Gastroesophageal sphincter (tissue), 4 donors: ENCODE measurements around the gene RUNX2. TPM values are rescaled to one million over a fixed set of nuclear protein-coding genes. Genes with fewer than 3 reads are reported as not detected.

Source experiments
- ATAC-seq: fragments of 150-250 bp; one replicate; pipeline ENCODE4 v1.9.1; 2016; ENCODE audit warnings: mild to moderate bottlenecking, moderate library complexity
- H3K27ac ChIP-seq, 4 donors: fragments of 200-600 bp; sonication (generic) in 3 of 4; 1 replicate in 3 of 4; 2 replicates in 1 of 4; pipeline ENCODE4 v1.5.1; 2016 to 2019
- H3K27me3 ChIP-seq: fragments of 200-600 bp; sonication (generic); one replicate; pipeline ENCODE4 v1.5.1; 2019
- H3K36me3 ChIP-seq, 2 donors: fragments of 200-600 bp; sonication (generic); one replicate each; pipeline ENCODE4 v1.5.1; 2019; ENCODE audit warnings: control low read depth in 1 of 2
- H3K4me1 ChIP-seq, 3 donors: fragments of 200-600 bp; sonication (generic); 1 replicate in 2 of 3; 2 replicates in 1 of 3; pipeline ENCODE4 v1.5.1; 2016 to 2019; ENCODE audit warnings: control low read depth in 2 of 3
- H3K4me3 ChIP-seq, 2 donors: fragments of 200-600 bp; sonication (generic); one replicate each; pipeline ENCODE4 v1.5.1; 2019; ENCODE audit warnings: mild to moderate bottlenecking in 1 of 2, moderate library complexity in 1 of 2
- H3K9me3 ChIP-seq, 3 donors: fragments of 200-600 bp; sonication (generic); one replicate each; pipeline ENCODE4 v1.5.1; 2017 to 2019; ENCODE audit warnings: control low read depth in 2 of 3
- EP300 ChIP-seq: sonication (generic); formaldehyde crosslinking; IDR thresholded peaks from one replicate; pipeline ENCODE4 v1.6.1; 2017; ENCODE audit warnings: antibody characterized with exemption, mild to moderate bottlenecking
- POLR2A ChIP-seq, 2 donors: fragments of 450-650 bp; IDR thresholded peaks; one replicate each; pipeline ENCODE4 v1.6.1; 2017; ENCODE audit warnings: antibody characterized with exemption in 2 of 2, mild to moderate bottlenecking in 2 of 2, moderate library complexity in 1 of 2
- POLR2AphosphoS5 ChIP-seq: sonication (generic); formaldehyde crosslinking; IDR thresholded peaks from one replicate; pipeline ENCODE4 v1.6.1; 2017; ENCODE audit warnings: antibody characterized with exemption
- WGBS, 2 donors: methylation state at CpG; one replicate each; pipeline ENCODE4 v1.1.5; 2018; ENCODE audit warnings: low coverage in 1 of 2; 5-methylcytosine and 5-hydroxymethylcytosine counted together
- total RNA-seq, 4 donors: library from RNA; depleted of rRNA; stranded (reverse); fragments of >200 nt; gene quantifications; one replicate each; pipeline ENCODE4 v1.1.0, GENCODE V29; 2016
- TF ChIP-seq, protein P1 (sequence below), 4 experiments: fragments of 200-600 bp in 2 of 4; fragments of 450-650 bp in 2 of 4; sonication (generic) in 1 of 4; IDR thresholded peaks; one replicate each; pipeline ENCODE4 v1.5.1; 2017 to 2019; ENCODE audit warnings: antibody characterized with exemption in 4 of 4, mild to moderate bottlenecking in 2 of 4, moderate library complexity in 2 of 4

The RUNX2 gene
- total RNA-seq, 4 donors from 2014 or later, result 0.16 to 0.94 (median 0.65) TPM

GRCh38 chr6:45613656-45614055 lies 285.5 kb downstream of the RUNX2 start:
- WGBS, 2 donors, result 25 to 27% methylated on average over 8 to 9 of the region's 9 CpGs
- TF ChIP-seq, protein P1, sequence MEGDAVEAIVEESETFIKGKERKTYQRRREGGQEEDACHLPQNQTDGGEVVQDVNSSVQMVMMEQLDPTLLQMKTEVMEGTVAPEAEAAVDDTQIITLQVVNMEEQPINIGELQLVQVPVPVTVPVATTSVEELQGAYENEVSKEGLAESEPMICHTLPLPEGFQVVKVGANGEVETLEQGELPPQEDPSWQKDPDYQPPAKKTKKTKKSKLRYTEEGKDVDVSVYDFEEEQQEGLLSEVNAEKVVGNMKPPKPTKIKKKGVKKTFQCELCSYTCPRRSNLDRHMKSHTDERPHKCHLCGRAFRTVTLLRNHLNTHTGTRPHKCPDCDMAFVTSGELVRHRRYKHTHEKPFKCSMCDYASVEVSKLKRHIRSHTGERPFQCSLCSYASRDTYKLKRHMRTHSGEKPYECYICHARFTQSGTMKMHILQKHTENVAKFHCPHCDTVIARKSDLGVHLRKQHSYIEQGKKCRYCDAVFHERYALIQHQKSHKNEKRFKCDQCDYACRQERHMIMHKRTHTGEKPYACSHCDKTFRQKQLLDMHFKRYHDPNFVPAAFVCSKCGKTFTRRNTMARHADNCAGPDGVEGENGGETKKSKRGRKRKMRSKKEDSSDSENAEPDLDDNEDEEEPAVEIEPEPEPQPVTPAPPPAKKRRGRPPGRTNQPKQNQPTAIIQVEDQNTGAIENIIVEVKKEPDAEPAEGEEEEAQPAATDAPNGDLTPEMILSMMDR (IDR thresholded peaks at IDR 0.05), result no peak
- peak; percentile 29 for TF ChIP-seq POLR2AphosphoS5
- Histone ChIP-seq H3K4me1 (no peaks in the 10 kb centered on the region), H3K27me3 (peaks cover 11% of the 10 kb centered on the region), H3K9me3 (no peaks in the 10 kb centered on the region), H3K4me3 (no peak overlapping the region), H3K27ac (no peak overlapping the region), H3K36me3 (no peaks in the 10 kb centered on the region)
- ATAC-seq, result peak; percentile 51

DNA sequence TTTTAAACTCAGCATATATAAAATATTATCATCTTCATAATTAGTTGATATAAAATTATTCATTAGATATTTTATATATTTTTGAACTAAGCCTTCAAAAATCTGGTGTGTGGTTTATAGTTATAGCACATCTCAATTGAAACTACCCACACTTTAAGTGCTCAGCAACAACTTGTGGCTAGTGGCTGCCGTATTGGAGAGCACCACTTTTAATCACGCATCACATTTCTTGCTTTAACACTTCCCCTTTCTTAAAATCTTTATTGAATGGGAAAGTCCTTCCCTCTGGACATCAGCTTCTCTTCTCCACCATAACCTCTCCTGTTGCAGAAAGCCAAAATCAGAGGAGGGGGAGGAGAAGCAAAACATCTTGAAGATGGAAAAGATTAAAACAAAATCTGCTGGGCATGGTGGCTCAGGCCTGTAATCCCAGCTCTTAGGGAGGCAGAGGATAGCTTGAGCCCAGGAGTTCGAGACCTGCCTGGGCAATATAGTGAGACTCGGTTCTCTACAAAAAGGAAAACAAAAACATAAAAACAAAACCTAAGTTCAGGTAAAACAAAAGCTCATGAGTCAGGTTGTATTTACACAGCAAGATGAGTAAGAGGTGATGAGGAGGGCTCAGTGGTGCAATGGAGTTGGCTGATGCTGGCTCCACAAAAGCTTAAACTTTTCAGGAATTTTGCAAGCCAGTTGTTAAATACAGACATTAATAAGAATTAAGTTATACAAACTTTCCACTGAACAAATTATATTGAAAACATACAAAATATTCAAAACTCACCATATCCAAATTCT lies 286.6 kb downstream of the RUNX2 start:
- H3K27ac ChIP-seq, result no peak overlapping the region
- H3K4me1 ChIP-seq, result no peaks in the 10 kb centered on the region
- ATAC-seq, result no peak
- WGBS, 2 donors, result 70 to 100% methylated on average over 1 to 4 of the region's 4 CpGs
- no peaks in the 10 kb centered on the region for H3K9me3 ChIP-seq
- no peak overlapping the region for H3K4me3 ChIP-seq
- peaks cover 6% of the 10 kb centered on the region for H3K27me3 ChIP-seq
- no peak for TF ChIP-seq POLR2AphosphoS5
- TF ChIP-seq, protein P1 (IDR thresholded peaks at IDR 0.05), result no peak
- TF ChIP-seq EP300, result no peak
- no peaks in the 10 kb centered on the region for H3K36me3 ChIP-seq

- no peak overlapping the region for H3K27ac ChIP-seq
- WGBS, 2 donors, result 44 to 85% methylated on average over 1 of the region's 1 CpG
- no peak for ATAC-seq
- peaks cover 6% of the 10 kb centered on the region for H3K27me3 ChIP-seq
- no peaks in the 10 kb centered on the region for H3K9me3 ChIP-seq
- no peaks in the 10 kb centered on the region for H3K4me1 ChIP-seq
- H3K4me3 ChIP-seq, result no peak overlapping the region
- TF ChIP-seq POLR2AphosphoS5 (no peak), POLR2A (IDR thresholded peaks at IDR 0.05) (no peak), EP300 (no peak)
- TF ChIP-seq, protein P1 (IDR thresholded peaks at IDR 0.05), result no peak
- no peaks in the 10 kb centered on the region for H3K36me3 ChIP-seq
Observed at GRCh38 chr6:45616209-45616608, 288.1 kb downstream of the RUNX2 start.

- WGBS, 2 donors, result 100% methylated on average over 2 to 3 of the region's 3 CpGs
- ATAC-seq, result no peak
Observed at GRCh38 chr6:45617441-45617840, 289.3 kb downstream of the RUNX2 start.

More at GRCh38 chr6:45617441-45617840, 289.3 kb downstream of the RUNX2 start:
- no peaks in the 10 kb centered on the region for H3K4me1 ChIP-seq
- H3K27ac ChIP-seq, result no peak overlapping the region
- TF ChIP-seq EP300, result no peak
- no peak for TF ChIP-seq POLR2A (IDR thresholded peaks at IDR 0.05)
- TF ChIP-seq, protein P1 (IDR thresholded peaks at IDR 0.05), result no peak
- TF ChIP-seq POLR2AphosphoS5, result no peak
- no peaks in the 10 kb centered on the region for H3K9me3 ChIP-seq
- H3K4me3 ChIP-seq, result no peak overlapping the region
- H3K27me3 ChIP-seq, result peaks cover 6% of the 10 kb centered on the region
- no peaks in the 10 kb centered on the region for H3K36me3 ChIP-seq
